HepG2 (cell line): ENCODE results near the gene ERF. TPM values are rescaled to one million over a fixed set of nuclear protein-coding genes. Genes with fewer than 3 reads are reported as not detected.

ENCODE experiments used
- BHLHE40 ChIP-seq: IDR thresholded peaks from 2 replicates; pipeline ENCODE4 v1.6.1; 2011; ENCODE audit warnings: low read length, improper control_type of control experiment
- BORCS8-MEF2B ChIP-seq: sonication (generic); formaldehyde crosslinking; IDR thresholded peaks from 2 replicates; pipeline ENCODE4 v1.8.0; 2022; ENCODE audit warnings: mild to moderate bottlenecking, missing genetic modification reagents
- CHD2 ChIP-seq: IDR thresholded peaks from 2 replicates; pipeline ENCODE4 v1.6.1; 2011; ENCODE audit warnings: low read depth, low read length, improper control_type of control experiment
- MED1 ChIP-seq: sonication (generic); formaldehyde crosslinking; IDR thresholded peaks from 2 replicates; pipeline ENCODE4 v1.4.0; 2020; ENCODE audit warnings: missing genetic modification reagents
- MED13 ChIP-seq: sonication (generic); formaldehyde crosslinking; IDR thresholded peaks from 2 replicates; pipeline ENCODE4 v1.5.0; 2020; ENCODE audit warnings: missing genetic modification reagents
- PPARG ChIP-seq: conservative IDR thresholded peaks from 2 replicates; pipeline ENCODE4 v1.6.1; 2016; ENCODE audit warnings: missing biosample characterization, missing genetic modification reagents
- RBAK ChIP-seq: sonication (generic); formaldehyde crosslinking; IDR thresholded peaks from 2 replicates; pipeline ENCODE4 v1.5.1; 2020; ENCODE audit warnings: mild to moderate bottlenecking, missing genetic modification reagents
- RFX3 ChIP-seq: IDR thresholded peaks from 2 replicates; pipeline ENCODE4 v1.6.1; 2016; ENCODE audit warnings: missing biosample characterization, missing genetic modification reagents
- TCF7 ChIP-seq: sonication (generic); IDR thresholded peaks from 2 replicates; pipeline ENCODE4 v1.6.1; 2016; ENCODE audit warnings: antibody characterized with exemption, low read depth
- ZKSCAN5 ChIP-seq: sonication (generic); formaldehyde crosslinking; IDR thresholded peaks from 2 replicates; pipeline ENCODE4 v1.5.1; 2020; ENCODE audit warnings: mild to moderate bottlenecking, missing genetic modification reagents
- ZNF251 ChIP-seq: sonication (generic); formaldehyde crosslinking; IDR thresholded peaks from 2 replicates; pipeline ENCODE4 v1.9.0; 2021; ENCODE audit warnings: mild to moderate bottlenecking, missing genetic modification reagents
- ZNF746 ChIP-seq: sonication (generic); formaldehyde crosslinking; IDR thresholded peaks from 2 replicates; pipeline ENCODE4 v1.8.0; 2022; ENCODE audit warnings: mild to moderate bottlenecking, missing genetic modification reagents
- ZNF761 ChIP-seq: sonication (generic); formaldehyde crosslinking; conservative IDR thresholded peaks from 2 replicates; pipeline ENCODE4 v1.4.0; 2020; ENCODE audit warnings: mild to moderate bottlenecking, missing genetic modification reagents
- ZNF777 ChIP-seq: sonication (generic); formaldehyde crosslinking; IDR thresholded peaks from 2 replicates; pipeline ENCODE4 v1.4.0; 2020; ENCODE audit warnings: missing genetic modification reagents
- polyA plus RNA-seq, 8 experiments: library from polyadenylated mRNA; depleted of rRNA in 3 of 8; stranded (reverse) in 7 of 8; unstranded in 1 of 8; fragments of >200 nt; fragmentation: Illumina TruSeq in 4 of 8; extraction: Trizol in 4 of 8; gene quantifications; 2 replicates each; pipeline versions ENCODE4 v1.2.1 to v1.2.3, GENCODE V29; 2011 to 2016; ENCODE audit warnings: low read depth in 4 of 8, missing spikeins in 1 of 8, mixed read lengths in 1 of 8; ENCODE audit not compliant: insufficient read depth in 1 of 8
- total RNA-seq, 5 experiments: library from RNA; depleted of rRNA; stranded (reverse); fragments of >200 nt; fragmentation: Illumina TruSeq; extraction: Trizol; gene quantifications; 2 replicates each; pipeline ENCODE4 v1.2.3, GENCODE V29; 2016; ENCODE audit warnings: low read depth in 1 of 5
- TF ChIP-seq, protein P1 (sequence below): sonication (generic); formaldehyde crosslinking; IDR thresholded peaks from 2 replicates; pipeline ENCODE4 v1.4.0; 2020; ENCODE audit warnings: missing genetic modification reagents, borderline replicate concordance
- TF ChIP-seq, protein P2 (sequence below): sonication (generic); formaldehyde crosslinking; IDR thresholded peaks from 2 replicates; pipeline ENCODE4 v1.9.0; 2021; ENCODE audit warnings: missing genetic modification reagents, borderline replicate concordance
- TF ChIP-seq, protein P3 (sequence below): sonication (generic); formaldehyde crosslinking; IDR thresholded peaks from 2 replicates; pipeline ENCODE4 v1.8.1; 2022; ENCODE audit warnings: mild to moderate bottlenecking, missing genetic modification reagents
- TF ChIP-seq, protein P4 (sequence below): IDR thresholded peaks from 2 replicates; pipeline ENCODE4 v1.6.1; 2012; ENCODE audit warnings: low read depth, low read length, improper control_type of control experiment
- TF ChIP-seq, protein P5 (sequence below): sonication (generic); formaldehyde crosslinking; IDR thresholded peaks from 2 replicates; pipeline ENCODE4 v1.5.0; 2020; ENCODE audit warnings: missing genetic modification reagents

ERF gene
- total and polyA plus RNA-seq, 2 of the 13 experiments (the other 11 are each of a cell fraction or from before 2014, with no cell fraction given), result 67.1 to 69.9 TPM

DNA sequence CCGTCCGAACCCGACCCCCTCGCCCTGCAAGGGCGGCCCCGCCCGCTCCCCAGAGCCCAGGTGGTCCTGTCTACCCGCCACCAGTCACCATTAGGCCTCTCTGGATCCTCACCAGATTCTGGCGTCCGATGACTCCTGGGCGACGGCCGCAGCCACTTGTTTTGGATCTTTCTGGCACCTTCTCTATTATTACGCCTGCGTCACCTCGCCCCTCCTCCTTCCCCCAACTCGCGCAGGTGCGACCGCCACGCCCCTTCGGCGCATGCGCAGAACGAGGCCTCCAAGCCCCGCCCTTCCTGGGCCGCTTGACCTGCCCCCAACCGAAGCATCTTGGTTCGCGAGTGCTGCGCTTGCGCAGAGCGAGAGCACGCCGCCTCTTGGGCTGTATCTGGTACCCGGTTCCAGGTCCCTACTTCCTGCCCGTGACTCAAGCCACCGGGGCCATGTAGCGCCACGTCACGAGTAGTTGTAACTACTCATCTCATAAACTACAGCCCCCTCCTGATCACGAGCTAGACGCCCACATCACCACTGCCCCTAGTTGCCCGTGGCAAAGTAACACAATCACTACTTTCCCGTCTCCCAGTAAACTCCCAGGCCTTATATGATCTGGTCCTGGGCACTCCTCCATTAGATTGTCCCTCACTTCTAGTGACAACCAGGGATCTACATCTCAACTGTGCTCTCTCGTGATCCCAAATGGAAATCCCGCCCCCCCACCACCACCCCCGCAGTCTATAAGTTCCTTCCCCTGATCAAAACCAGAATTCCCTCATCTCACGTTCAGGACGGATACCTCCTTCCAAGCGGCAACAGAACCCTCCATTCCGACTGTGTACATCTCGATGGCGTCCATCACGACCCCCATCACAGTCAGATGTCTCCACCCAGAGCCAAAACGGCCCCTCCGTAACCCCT is 37.1 kb downstream of the ERF start, which contains the start of gene DEDD2 (continued):
- TF ChIP-seq, protein P1, sequence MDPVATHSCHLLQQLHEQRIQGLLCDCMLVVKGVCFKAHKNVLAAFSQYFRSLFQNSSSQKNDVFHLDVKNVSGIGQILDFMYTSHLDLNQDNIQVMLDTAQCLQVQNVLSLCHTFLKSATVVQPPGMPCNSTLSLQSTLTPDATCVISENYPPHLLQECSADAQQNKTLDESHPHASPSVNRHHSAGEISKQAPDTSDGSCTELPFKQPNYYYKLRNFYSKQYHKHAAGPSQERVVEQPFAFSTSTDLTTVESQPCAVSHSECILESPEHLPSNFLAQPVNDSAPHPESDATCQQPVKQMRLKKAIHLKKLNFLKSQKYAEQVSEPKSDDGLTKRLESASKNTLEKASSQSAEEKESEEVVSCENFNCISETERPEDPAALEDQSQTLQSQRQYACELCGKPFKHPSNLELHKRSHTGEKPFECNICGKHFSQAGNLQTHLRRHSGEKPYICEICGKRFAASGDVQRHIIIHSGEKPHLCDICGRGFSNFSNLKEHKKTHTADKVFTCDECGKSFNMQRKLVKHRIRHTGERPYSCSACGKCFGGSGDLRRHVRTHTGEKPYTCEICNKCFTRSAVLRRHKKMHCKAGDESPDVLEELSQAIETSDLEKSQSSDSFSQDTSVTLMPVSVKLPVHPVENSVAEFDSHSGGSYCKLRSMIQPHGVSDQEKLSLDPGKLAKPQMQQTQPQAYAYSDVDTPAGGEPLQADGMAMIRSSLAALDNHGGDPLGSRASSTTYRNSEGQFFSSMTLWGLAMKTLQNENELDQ (CRISPR knock-in tag), result no peak
- TF ChIP-seq CHD2, result no peak
- peak; percentile 26; the same call in 1 of the 2 replicates for TF ChIP-seq MED1
- TF ChIP-seq, protein P2, sequence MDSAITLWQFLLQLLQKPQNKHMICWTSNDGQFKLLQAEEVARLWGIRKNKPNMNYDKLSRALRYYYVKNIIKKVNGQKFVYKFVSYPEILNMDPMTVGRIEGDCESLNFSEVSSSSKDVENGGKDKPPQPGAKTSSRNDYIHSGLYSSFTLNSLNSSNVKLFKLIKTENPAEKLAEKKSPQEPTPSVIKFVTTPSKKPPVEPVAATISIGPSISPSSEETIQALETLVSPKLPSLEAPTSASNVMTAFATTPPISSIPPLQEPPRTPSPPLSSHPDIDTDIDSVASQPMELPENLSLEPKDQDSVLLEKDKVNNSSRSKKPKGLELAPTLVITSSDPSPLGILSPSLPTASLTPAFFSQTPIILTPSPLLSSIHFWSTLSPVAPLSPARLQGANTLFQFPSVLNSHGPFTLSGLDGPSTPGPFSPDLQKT, result no peak
- 0 out of 2 replicates have a peak, but pooled peaks have one; percentile 61 for TF ChIP-seq ZNF761 (CRISPR knock-in tag)
- TF ChIP-seq RFX3 (CRISPR knock-in tag), result 0 out of 2 replicates have a peak, but pooled peaks have one; percentile 42
- TF ChIP-seq, protein P3, sequence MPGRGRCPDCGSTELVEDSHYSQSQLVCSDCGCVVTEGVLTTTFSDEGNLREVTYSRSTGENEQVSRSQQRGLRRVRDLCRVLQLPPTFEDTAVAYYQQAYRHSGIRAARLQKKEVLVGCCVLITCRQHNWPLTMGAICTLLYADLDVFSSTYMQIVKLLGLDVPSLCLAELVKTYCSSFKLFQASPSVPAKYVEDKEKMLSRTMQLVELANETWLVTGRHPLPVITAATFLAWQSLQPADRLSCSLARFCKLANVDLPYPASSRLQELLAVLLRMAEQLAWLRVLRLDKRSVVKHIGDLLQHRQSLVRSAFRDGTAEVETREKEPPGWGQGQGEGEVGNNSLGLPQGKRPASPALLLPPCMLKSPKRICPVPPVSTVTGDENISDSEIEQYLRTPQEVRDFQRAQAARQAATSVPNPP, result no peak
- no peak for TF ChIP-seq ZNF746 (CRISPR knock-in tag)
- no peak; the same call in none of the 2 replicates for TF ChIP-seq BORCS8-MEF2B (CRISPR knock-in tag)
- 0 out of 2 replicates have a peak, but pooled peaks have one; percentile 12 for TF ChIP-seq ZNF777 (CRISPR knock-in tag)
- 0 out of 2 replicates have a peak, but pooled peaks have one; percentile 67 for TF ChIP-seq ZNF251
- no peak for TF ChIP-seq ZKSCAN5 (CRISPR knock-in tag)
- TF ChIP-seq PPARG (CRISPR knock-in tag), result no peak; the same call in 1 of the 2 replicates
- TF ChIP-seq, protein P4, sequence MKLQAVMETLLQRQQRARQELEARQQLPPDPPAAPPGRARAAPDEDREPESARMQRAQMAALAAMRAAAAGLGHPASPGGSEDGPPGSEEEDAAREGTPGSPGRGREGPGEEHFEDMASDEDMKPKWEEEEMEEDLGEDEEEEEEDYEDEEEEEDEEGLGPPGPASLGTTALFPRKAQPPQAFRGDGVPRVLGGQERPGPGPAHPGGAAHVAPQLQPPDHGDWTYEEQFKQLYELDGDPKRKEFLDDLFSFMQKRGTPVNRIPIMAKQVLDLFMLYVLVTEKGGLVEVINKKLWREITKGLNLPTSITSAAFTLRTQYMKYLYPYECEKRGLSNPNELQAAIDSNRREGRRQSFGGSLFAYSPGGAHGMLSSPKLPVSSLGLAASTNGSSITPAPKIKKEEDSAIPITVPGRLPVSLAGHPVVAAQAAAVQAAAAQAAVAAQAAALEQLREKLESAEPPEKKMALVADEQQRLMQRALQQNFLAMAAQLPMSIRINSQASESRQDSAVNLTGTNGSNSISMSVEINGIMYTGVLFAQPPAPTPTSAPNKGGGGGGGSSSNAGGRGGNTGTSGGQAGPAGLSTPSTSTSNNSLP, result no peak
- TF ChIP-seq BHLHE40, result no peak
- TF ChIP-seq TCF7, result no peak
- TF ChIP-seq MED13 (CRISPR knock-in tag), result no peak
- TF ChIP-seq RBAK (CRISPR knock-in tag), result no peak
- TF ChIP-seq, protein P5, sequence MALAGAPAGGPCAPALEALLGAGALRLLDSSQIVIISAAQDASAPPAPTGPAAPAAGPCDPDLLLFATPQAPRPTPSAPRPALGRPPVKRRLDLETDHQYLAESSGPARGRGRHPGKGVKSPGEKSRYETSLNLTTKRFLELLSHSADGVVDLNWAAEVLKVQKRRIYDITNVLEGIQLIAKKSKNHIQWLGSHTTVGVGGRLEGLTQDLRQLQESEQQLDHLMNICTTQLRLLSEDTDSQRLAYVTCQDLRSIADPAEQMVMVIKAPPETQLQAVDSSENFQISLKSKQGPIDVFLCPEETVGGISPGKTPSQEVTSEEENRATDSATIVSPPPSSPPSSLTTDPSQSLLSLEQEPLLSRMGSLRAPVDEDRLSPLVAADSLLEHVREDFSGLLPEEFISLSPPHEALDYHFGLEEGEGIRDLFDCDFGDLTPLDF, result no peak
